Endometrial microvascular endothelial cells (primary cell): ENCODE data around the gene RPL36A. TPM values are rescaled to one million over a fixed set of nuclear protein-coding genes. Genes with fewer than 3 reads are reported as not detected.

Source experiments
- in situ Hi-C: cut with HindIII; loops from 2 replicates; pipeline ENCODE4 v1.10.0; 2017; ENCODE audit warnings: low sequenced_read_pairs, low pct_unique_long_range_greater_than_20kb; ENCODE audit errors: inconsistent ontology term
- total RNA-seq: library from RNA; depleted of rRNA; stranded (reverse); fragments of >200 nt; gene quantifications from one replicate; pipeline ENCODE4 v1.2.3, GENCODE V29; 2015; ENCODE audit errors: inconsistent ontology term

The RPL36A gene
- total RNA-seq, 1 donor from 2014 or later: 2,392 TPM

DNA sequence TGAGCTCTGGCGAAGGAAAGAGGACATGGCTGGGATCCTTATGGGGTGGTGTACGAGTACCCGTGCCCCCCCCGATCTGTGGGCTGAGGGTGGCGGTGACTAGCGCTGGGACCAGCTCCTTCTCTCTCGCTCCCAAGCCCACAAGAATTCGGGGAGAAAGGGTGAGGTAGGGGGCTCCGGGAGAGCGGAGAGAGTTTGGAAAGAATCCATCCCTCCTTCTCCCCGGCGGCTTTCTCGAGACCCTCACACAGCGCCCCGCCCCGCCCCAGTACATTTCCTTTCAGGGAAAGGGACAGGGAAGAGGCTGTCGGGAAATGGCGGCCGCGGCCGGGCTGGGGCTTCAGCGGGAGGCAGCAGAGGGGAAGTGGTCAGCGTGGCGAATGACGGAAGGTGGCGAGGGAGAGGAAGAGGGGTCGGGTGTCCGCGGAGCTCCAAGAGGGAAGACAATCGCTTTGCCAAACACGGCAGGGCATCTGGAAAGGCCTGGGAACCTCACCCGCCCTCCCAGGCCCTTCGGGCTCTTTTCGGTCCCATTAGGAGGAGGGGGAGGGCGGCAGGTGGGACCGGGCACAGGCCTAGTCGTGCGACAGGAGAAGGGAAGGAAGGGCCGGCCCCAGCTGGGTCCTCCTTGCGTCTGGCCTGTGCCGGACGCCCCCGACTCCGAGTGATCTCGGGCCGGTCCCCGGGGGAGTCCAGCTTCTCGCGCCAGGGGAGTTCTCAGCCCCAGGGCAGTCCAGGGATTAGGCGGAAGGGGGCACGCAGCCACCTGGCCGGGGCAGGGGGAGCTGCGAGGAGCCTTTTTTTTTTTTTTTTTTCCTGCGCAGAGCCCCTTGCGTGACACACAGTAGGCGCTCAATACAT, 27.4 kb downstream of the RPL36A start:
- in situ Hi-C loops: no loop called here

DNA sequence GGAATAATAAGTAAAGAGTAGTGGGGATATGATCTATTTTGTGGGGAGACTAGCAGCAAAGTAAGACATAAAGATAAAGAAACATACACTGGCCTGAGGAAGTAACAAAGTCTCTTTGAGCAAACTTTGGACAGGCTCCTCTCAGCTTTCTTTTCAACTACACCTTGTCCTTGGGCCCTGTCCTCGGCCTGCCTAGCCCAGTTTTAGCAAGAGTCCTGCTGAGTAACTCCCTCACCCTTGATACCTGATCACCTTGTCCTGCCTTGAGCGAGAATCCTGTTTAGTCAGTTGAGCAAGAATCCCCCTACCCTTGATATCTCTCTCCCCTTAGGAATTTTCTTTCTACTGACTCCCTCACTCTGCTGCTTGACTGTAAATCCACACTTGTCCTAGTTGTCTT, 28.7 kb downstream of the RPL36A start:
- in situ Hi-C loops: no loop called here

DNA sequence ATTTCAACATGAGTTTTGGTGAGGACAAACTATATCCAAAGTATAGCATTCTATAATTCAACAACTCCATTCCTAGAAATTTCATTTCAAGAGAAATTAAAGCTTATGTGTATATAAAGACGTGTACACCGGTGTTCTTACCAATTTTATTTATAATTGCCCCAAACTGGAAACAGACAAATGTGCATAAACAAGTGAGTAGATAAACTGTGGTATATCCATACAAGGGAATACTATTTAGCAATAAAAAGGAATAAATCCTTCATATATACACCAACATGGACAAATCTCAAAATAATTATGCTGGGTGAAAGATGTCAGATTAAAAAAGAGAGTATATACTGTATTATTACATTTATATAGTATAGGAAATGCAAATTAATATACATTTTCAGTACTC, 37.1 kb downstream of the RPL36A start:
- in situ Hi-C loops: no loop called here

DNA sequence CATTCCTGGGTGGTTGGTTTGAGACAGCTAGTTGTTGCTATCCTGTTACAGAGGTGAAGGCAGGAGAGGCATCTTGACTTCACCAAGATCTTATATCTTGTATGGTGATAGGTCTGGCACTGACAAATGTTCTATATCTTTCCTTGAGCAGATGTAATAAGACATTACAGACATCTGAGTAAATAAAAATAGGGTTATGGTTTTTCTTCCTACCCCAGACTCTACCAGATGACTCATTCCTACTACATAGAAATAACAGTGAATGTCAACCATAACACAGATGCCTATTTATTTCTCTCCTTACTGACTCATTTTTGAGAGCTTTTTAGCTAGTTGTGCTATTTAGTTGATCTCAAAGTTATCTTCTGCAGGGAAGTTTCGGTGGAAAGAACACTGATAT, 39.1 kb downstream of the RPL36A start:
- in situ Hi-C loops: no loop called here

DNA sequence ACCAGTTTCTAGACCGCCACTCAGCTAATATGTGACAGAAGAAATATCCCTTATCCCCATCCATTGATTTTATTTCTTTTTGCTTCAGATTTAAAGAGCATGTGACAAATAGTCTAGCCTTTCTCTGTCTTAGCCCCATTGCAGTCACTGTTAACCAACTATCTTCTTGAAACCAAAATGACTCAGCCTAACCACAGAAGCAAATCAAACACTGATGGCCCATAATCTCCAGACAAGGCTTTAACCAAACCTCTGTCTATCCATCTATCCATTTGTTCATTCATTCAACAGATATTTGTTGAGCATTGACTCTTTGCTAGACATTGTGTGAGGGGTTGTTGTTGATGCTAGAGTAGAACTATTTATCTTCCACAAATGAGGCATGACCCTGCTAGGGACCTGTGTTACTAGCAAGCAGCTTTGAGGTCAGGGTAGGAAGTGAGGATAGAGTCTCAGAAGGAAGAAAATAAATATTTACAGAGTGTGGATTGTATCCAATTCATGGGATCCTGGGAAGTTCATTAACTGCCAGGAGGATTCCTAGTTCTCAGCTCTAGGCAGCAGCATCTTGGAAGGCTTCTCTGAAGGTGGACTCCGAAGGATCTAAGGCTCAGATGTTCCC, 39.8 kb downstream of the RPL36A start:
- in situ Hi-C loops: no loop called here

DNA sequence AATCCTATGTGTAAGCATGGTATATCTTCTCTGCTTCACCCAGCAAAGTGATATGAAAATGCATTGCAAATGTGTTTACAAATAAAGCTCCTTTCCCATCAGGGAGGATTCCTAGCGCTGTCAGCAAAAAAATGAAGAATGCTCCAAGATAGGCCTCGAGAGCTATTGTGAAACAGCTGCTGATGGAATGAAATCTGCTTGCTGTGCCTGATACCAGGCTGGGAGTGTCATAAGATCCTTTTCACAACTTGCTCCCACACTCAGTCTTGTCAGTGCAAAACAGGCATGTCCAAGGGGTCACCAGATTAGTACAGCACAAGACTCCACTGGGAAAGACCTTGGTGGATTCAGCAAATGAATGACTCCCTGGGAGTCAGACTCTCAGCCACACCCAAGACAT, 51.3 kb downstream of the RPL36A start:
- in situ Hi-C loops: no loop called here

Other genes with a start within 250 kb of the RPL36A start
- 0.56 TPM for gene DRP2, start 171.2 kb upstream of the RPL36A start, total RNA-seq
- 0.19 TPM for gene TAF7L, start 99.7 kb upstream of the RPL36A start, total RNA-seq
- gene TIMM8A, start 42.3 kb upstream of the RPL36A start, total RNA-seq: 8.3 TPM
- not detected for gene BTK, start 4.8 kb upstream of the RPL36A start, total RNA-seq
- gene GLA, start 16.9 kb downstream of the RPL36A start, total RNA-seq: 61.9 TPM
- 57.1 TPM for gene HNRNPH2, start 17.2 kb downstream of the RPL36A start, total RNA-seq
- 2.4 TPM for gene ARMCX4, start 94.4 kb downstream of the RPL36A start, total RNA-seq
- 17.7 TPM for gene ARMCX1, start 159.5 kb downstream of the RPL36A start, total RNA-seq
- 55.0 TPM for gene ARMCX6, start 227.0 kb downstream of the RPL36A start, total RNA-seq
- 50.9 TPM for gene ARMCX3, start 232.1 kb downstream of the RPL36A start, total RNA-seq